Vagina (tissue), 2 donors: ENCODE data around the gene GPR31.

Experiments
- CTCF ChIP-seq, 3 experiments: fragments of 450-650 bp in 2 of 3; fragments of 200-600 bp in 1 of 3; sonication (generic) in 1 of 3; IDR thresholded peaks; one replicate each; pipeline ENCODE4 v1.5.1; 2017 to 2019; ENCODE audit warnings: antibody characterized with exemption in 3 of 3, mild to moderate bottlenecking in 2 of 3, moderate library complexity in 2 of 3
- POLR2A ChIP-seq, 2 donors: fragments of 450-650 bp; IDR thresholded peaks; one replicate each; pipeline ENCODE4 v1.6.1; 2017; ENCODE audit warnings: antibody characterized with exemption in 2 of 2, mild to moderate bottlenecking in 2 of 2, moderate library complexity in 2 of 2

GRCh38 chr6:167118839-167119238, 38.9 kb downstream of the GPR31 start:
- TF ChIP-seq CTCF (IDR thresholded peaks at IDR 0.05) (no peak), POLR2A (IDR thresholded peaks at IDR 0.05) (no peak)
